Loucy (cell line): ENCODE data around the gene COP1.
"Not testable (repeated sequence)": the region's sequence is repeated elsewhere in the genome, so short reads cannot be mapped to it uniquely, and the experiment has no call there.

Experiments used
- H2AFZ ChIP-seq: fragments of 200-600 bp; sonication (generic); 2 replicates; pipeline ENCODE4 v1.6.0; 2016; ENCODE audit warnings: antibody characterized with exemption, mild to moderate bottlenecking, low read length, moderate library complexity
- H3F3A ChIP-seq: fragments of 200-600 bp; 2 replicates; pipeline ENCODE4 v1.6.0; 2016; ENCODE audit warnings: antibody characterized with exemption, low read depth, mild to moderate bottlenecking
- H3K27me3 ChIP-seq: fragments of 200-600 bp; sonication (generic); 2 replicates; pipeline ENCODE4 v1.6.1; 2014; ENCODE audit warnings: low read length, mild to moderate bottlenecking; ENCODE audit not compliant: insufficient read depth, poor library complexity, severe bottlenecking
- H3K36me3 ChIP-seq: fragments of 200-600 bp; sonication (generic); 2 replicates; pipeline ENCODE4 v1.6.1; 2016; ENCODE audit warnings: low read length; ENCODE audit not compliant: insufficient read depth
- H3K4me1 ChIP-seq: fragments of 200-600 bp; sonication (generic); 2 replicates; pipeline ENCODE4 v1.5.1; 2014; ENCODE audit warnings: low read length, mild to moderate bottlenecking; ENCODE audit not compliant: insufficient read depth, poor library complexity, severe bottlenecking
- H3K4me2 ChIP-seq: fragments of 200-600 bp; sonication (generic); 2 replicates; pipeline ENCODE4 v1.6.0; 2014; ENCODE audit warnings: antibody characterized with exemption, low read length, low read depth, mild to moderate bottlenecking; ENCODE audit not compliant: poor library complexity, severe bottlenecking
- H3K4me3 ChIP-seq: fragments of 200-600 bp; sonication (generic); 2 replicates; pipeline ENCODE4 v1.5.1; 2014; ENCODE audit warnings: low read length, mild to moderate bottlenecking, mixed read lengths; ENCODE audit not compliant: poor library complexity, severe bottlenecking
- H3K79me2 ChIP-seq: fragments of 200-600 bp; sonication (generic); 2 replicates; pipeline ENCODE4 v1.6.1; 2014; ENCODE audit warnings: low read length; ENCODE audit not compliant: insufficient read depth
- H3K9ac ChIP-seq: fragments of 200-600 bp; sonication (generic); 2 replicates; pipeline ENCODE4 v1.6.0; 2014; ENCODE audit warnings: mild to moderate bottlenecking, low read depth, low read length, moderate library complexity; ENCODE audit not compliant: poor library complexity, severe bottlenecking
- H3K9me2 ChIP-seq: fragments of 200-600 bp; sonication (generic); replicated peaks from 2 replicates; pipeline ENCODE4 v1.6.1; 2016; ENCODE audit warnings: low read depth, low read length, mixed read lengths
- H3K9me3 ChIP-seq: fragments of 200-600 bp; sonication (generic); 2 replicates; pipeline ENCODE4 v1.6.1; 2014; ENCODE audit warnings: mild to moderate bottlenecking, antibody characterized with exemption, low read length, low read depth; ENCODE audit not compliant: insufficient read depth
- H4K20me1 ChIP-seq: fragments of 200-600 bp; sonication (generic); 2 replicates; pipeline ENCODE4 v1.6.0; 2014; ENCODE audit warnings: antibody characterized with exemption, low read length, mild to moderate bottlenecking; ENCODE audit not compliant: insufficient read depth, poor library complexity, severe bottlenecking
- EZH2phosphoT487 ChIP-seq: fragments of 200-600 bp; IDR thresholded peaks from 2 replicates; pipeline ENCODE4 v1.6.1; 2018; ENCODE audit warnings: antibody characterized with exemption, mild to moderate bottlenecking, moderate library complexity, borderline replicate concordance
- TF ChIP-seq, protein P1 (sequence below): fragments of 200-600 bp; sonication (generic); conservative IDR thresholded peaks from 2 replicates; pipeline ENCODE4 v1.5.1; 2014; ENCODE audit warnings: mild to moderate bottlenecking, antibody characterized with exemption, low read length

COP1 gene

GRCh38 chr1:176098560-176098959 lies 108.5 kb downstream of the COP1 start:
- Histone ChIP-seq H3K9me3 (no peaks in the 10 kb centered on the region), H3F3A (no peaks in the 10 kb centered on the region), H2AFZ (no peak overlapping the region), H3K27me3 (no peaks in the 10 kb centered on the region), H3K9me2 (no peaks in the 10 kb centered on the region), H3K79me2 (no peaks in the 10 kb centered on the region), H3K4me3 (no peak overlapping the region), H4K20me1 (peaks cover 24% of the 10 kb centered on the region), H3K36me3 (peaks cover 14% of the 10 kb centered on the region; the same call in 1 of the 2 replicates), H3K4me2 (no peak overlapping the region), H3K9ac (no peak overlapping the region), H3K4me1 (no peaks in the 10 kb centered on the region)
- TF ChIP-seq, protein P1, sequence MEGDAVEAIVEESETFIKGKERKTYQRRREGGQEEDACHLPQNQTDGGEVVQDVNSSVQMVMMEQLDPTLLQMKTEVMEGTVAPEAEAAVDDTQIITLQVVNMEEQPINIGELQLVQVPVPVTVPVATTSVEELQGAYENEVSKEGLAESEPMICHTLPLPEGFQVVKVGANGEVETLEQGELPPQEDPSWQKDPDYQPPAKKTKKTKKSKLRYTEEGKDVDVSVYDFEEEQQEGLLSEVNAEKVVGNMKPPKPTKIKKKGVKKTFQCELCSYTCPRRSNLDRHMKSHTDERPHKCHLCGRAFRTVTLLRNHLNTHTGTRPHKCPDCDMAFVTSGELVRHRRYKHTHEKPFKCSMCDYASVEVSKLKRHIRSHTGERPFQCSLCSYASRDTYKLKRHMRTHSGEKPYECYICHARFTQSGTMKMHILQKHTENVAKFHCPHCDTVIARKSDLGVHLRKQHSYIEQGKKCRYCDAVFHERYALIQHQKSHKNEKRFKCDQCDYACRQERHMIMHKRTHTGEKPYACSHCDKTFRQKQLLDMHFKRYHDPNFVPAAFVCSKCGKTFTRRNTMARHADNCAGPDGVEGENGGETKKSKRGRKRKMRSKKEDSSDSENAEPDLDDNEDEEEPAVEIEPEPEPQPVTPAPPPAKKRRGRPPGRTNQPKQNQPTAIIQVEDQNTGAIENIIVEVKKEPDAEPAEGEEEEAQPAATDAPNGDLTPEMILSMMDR: no peak
- no peak for TF ChIP-seq EZH2phosphoT487

DNA sequence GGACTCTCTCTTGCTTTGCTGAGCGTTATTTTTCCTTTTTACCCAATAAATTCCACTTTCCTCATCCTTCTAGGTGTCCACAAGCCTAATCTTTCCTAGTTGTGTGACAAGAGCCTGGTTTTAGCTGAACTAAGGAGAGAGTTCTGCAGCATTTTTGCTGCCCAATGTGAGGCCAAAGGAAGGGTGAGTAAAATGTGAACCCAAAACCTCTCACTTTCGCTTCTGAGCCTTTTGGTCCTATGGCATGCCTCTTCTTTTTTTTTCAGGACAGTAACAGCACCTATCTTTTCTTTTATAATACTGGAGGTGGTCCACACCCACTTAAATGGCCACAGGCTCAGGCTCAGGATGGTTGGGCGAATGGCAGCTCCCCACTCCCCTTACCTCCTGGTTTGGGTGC lies 111.1 kb downstream of the COP1 start:
- Histone ChIP-seq H3K4me1 (no peaks in the 10 kb centered on the region), H3K79me2 (no peaks in the 10 kb centered on the region), H3K36me3 (peaks cover 14% of the 10 kb centered on the region; the same call in 1 of the 2 replicates), H3K9me3 (no peaks in the 10 kb centered on the region), H2AFZ (no peak overlapping the region), H3F3A (no peaks in the 10 kb centered on the region), H3K27me3 (no peaks in the 10 kb centered on the region), H3K9me2 (no peaks in the 10 kb centered on the region), H3K9ac (no peak overlapping the region), H3K4me2 (no peak overlapping the region), H4K20me1 (peaks cover 4% of the 10 kb centered on the region), H3K4me3 (no peak overlapping the region)
- TF ChIP-seq, protein P1: no peak
- no peak for TF ChIP-seq EZH2phosphoT487

- peaks cover 10% of the 10 kb centered on the region for H4K20me1 ChIP-seq
- H3K36me3 ChIP-seq: peaks cover 4% of the 10 kb centered on the region; the same call in 1 of the 2 replicates
- no peaks in the 10 kb centered on the region for H3K9me2 ChIP-seq
- no peaks in the 10 kb centered on the region for H3K4me1 ChIP-seq
- TF ChIP-seq, protein P1: no peak
- TF ChIP-seq EZH2phosphoT487: no peak
- no peak overlapping the region for H3K4me3 ChIP-seq
- no peaks in the 10 kb centered on the region for H3K27me3 ChIP-seq
- H3F3A ChIP-seq: 0 out of 2 replicates have a peak, but pooled peaks cover 1% of the 10 kb centered on the region
- H3K79me2 ChIP-seq: no peaks in the 10 kb centered on the region
- H2AFZ ChIP-seq: no peak overlapping the region
- 0 out of 2 replicates have a peak, but pooled peaks cover 3% of the 10 kb centered on the region for H3K9me3 ChIP-seq
- H3K4me2 ChIP-seq: no peak overlapping the region
- H3K9ac ChIP-seq: no peak overlapping the region
These were observed 116.3 kb downstream of the COP1 start for GRCh38 chr1:176090766-176091165.

DNA sequence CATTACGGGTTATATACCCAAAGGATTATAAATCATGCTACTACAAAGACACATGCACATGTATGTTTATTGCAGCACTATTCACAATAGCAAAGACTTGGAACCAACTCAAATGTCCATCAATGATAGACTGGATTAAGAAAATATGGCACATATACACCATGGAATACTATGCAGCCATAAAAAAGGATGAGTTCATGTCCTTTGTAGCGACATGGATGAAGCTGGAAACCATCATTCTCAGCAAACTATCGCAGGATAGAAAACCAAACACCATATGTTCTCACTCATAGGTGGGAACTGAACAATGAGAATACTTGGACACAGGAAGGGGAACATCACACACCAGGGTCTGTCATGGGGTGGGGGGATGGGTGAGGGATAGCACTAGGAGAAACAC lies 119.3 kb downstream of the COP1 start:
- H3K9me2 ChIP-seq, H3K9me3 ChIP-seq, H3K4me2 ChIP-seq, H3K4me1 ChIP-seq, H2AFZ ChIP-seq, H3F3A ChIP-seq, H3K27me3 ChIP-seq, H3K4me3 ChIP-seq, H3K79me2 ChIP-seq, H3K9ac ChIP-seq: not testable (repeated sequence)
- Histone ChIP-seq H4K20me1 (peaks cover 14% of the 10 kb centered on the region), H3K36me3 (peaks cover 15% of the 10 kb centered on the region; the same call in 1 of the 2 replicates)
